ENCODE measurements around the gene FTO. TPM values are rescaled to one million over a fixed set of nuclear protein-coding genes. Genes with fewer than 3 reads are reported as not detected.
A peak's percentile ranks its signal among the peaks of the same experiment; 100 is the strongest.

Gene FTO
- total RNA-seq, 1 donor from 2014 or later, result 113 TPM

DNA sequence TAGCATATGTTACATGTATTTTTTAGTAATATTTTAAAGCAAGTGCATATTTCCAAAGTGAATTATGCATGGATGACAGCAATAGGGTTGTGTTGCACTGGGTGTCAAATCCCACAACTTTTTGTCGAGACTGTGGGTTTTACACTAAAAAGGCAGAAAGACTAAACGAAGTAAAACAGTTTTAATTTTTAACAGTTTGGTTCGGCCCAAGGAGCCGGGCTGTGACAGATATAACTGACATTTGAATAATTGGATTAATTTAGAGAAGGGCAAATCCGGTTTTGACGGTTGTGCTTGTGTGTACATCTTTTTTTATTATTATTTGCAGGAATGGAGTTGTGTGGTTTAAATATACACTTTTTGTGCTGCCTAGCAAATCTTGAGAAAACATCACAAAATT lies 263.6 kb downstream of the FTO start:
- DNase-seq, result no peak

DNA sequence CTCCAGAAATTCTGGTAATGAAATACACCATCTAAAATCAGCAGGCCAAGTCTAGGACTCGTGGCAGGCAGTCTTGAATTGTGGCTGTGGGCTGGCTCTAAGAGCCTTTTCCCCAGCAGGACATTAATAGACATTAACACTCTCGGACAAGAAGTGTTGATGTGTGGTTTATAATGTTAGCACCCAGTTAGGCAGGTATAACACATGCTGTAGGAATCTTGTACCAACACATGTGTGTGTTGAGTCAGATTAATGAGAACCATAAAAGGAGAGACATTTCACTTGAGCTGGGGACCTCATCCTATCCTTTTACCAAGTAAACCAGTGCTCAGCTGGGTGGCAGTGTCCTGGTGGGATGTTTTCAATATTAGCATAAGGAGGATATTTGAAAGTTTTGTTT lies 264.5 kb downstream of the FTO start:
- DNase-seq, result no peak

DNA sequence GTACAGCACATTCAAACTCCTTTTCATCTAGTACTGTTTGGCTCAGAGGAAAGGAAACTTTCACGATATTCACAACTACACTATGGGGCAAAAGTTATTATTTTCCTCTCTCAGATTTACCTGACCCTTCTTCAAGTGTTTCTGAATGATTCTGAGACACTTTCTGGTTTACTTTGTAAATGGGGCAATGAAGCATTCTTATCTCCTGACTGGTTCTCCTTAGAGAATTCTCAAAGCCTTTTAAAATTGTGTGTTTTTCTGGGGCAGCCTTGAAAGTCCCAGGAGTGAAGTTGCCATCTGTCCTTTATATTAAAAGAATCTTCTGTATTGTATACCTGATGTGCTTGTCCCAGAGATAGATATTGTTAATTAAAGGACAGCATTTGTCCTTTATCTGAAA lies 264.9 kb downstream of the FTO start:
- no peak for DNase-seq

DNA sequence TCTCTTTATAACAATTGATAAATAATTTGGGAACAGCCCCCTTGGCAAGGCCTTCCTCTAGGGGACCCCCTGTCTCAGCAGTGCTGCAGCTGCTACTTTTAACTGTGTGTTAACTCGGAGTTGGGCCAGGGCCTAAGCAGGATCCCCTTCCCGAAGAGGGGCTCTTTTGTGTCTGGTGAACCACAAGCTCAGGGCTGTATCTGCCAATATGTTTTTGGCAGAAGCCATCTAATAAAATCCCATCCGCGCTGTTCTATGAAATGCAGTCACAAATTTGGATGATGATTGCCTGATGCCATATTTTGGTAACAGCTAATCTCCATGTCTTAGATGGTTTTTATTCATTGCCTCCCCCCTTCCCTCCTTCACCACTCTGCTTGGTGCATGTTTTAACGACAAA lies 267.7 kb downstream of the FTO start:
- peak; percentile 60 for DNase-seq

DNA sequence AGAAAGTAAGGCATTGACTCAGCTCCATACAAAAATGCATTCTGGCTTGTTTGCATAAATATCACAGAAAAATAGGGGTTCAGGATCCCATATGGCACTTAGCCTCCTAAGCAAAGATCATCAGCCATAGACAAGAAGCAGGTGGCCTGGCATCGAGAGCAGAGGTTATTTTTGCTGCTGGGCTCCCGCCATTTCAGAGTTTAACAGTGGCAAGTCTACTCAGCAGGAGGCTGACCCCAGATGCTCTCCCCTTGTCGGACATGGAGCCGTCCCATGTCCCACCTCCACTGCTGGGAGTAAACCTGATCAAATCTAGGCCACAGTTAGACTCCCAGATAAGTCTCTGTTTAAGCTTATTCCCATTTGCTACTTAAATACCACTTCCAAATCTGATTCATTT lies 269.1 kb downstream of the FTO start:
- DNase-seq, result no peak

DNA sequence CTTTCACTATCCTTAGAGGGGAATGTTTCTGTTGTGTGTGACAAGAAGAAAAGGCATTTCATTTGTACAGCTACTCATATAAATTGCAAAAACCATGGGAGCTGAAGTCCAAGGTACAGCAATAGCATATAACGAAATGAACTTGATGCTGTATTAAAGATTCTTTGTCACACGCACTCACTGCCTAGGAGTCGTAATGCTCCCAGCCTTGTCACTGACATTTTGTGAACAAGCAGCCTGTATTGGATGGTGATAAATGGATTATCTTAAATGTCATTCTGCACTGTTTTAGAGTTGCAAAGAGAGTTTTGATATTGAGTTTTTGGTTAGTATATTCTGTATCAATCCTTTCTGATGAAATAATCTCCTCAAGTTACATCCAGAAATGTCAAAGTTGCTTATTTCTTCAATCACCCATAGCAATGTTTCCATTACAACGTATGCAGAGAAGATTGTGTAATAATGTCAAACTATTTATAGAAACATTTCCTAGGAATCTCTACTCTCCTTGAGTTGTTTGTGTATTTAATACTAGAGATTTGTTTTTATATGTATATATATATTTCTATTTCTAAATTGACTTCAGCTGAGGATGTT lies 270.6 kb downstream of the FTO start:
- peak; percentile 39 for DNase-seq

DNA sequence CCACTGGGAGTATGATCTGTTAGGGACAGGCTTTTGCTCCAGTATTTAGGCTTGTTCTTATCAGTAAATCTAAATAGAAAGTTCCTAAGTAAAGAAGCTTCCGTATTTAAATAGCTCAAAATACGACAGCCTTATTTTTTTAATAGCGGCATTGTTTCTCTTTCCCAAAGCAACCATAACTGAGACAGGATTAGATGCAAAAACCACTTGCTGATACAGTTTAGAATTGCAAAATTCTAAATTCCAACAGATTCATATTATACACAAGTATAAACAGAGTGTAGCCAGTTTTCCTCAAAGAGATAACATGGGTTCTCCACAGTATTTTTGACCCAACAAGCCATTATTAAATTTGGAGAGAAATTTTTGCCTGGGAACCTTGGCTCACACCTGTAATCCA lies 276.7 kb downstream of the FTO start:
- DNase-seq, result no peak

DNA sequence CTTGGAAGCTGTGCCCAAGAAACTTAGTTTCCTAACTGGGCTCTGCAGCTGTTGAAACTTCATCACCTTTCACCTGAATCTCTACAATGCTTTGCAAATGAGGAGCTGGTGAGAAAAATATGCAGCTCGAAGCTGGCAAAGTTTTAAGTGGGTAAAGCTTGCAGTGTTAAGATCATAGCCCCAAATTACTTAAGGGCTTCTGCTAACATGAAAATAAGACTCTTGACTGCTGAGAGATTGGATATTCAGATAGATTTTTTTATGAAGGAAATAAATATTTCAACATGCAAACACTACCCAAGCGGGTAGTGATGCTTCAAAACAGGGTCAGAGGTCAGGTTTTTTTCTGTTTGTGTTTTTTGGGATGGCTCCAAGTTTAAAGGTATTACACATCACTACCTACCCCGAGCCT lies 278.7 kb downstream of the FTO start:
- no peak for DNase-seq

DNA sequence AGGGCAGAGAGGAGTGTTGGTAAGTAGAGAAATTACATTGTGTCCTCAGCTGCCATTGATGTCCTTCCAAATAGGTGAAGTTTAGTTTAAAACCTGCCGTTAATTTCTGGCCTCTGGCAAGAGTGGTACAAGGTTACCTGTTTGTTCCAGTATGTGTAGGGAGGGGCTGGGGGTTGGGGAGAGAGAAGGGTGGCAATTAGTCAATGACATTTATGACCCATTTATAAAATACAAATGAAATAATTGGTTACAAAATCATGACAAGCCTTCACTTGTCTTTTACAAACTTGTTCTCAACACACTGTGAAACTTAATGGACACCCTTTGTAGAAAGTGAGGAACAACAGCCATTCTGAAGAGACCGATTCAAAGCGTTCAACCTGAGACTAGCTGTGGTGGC lies 281.0 kb downstream of the FTO start:
- DNase-seq, result no peak

DNA sequence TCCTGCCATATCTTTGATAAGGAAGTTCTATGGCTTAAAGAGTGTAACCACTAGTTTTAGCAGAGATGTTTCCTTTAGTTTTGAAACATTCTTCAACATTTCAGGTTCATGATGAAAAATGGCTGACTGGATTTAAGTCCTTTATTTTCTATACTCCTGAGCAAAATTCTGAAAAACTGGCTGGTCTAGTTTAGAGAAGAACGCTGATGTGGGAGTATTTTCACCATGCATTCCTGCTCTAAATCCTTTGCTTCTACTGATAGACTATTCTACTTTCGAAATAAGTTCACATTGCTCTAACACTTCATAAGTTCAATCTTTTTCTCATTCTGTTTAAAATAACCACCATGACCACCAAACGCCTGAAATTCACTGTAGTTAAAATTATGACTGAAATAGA lies 281.9 kb downstream of the FTO start:
- no peak for DNase-seq

DNA sequence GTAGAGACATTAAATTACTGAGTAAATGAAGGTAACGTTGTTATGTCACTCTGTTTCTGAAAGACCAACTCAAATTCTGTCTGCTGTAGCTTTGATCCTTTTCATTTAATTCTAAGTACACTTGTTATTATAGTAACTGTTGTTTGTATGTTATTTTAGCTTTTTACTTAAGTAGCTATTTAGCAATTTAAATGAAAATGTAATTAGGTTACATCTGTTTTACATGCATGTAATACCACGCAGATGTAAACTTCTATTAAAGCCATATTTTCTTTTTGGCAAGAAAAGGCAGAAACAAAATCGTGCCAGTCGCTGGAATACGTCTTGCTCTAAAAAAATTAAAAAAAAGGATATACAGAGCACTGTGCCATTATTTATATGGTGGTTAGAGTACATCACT lies 282.8 kb downstream of the FTO start:
- no peak for DNase-seq

DNA sequence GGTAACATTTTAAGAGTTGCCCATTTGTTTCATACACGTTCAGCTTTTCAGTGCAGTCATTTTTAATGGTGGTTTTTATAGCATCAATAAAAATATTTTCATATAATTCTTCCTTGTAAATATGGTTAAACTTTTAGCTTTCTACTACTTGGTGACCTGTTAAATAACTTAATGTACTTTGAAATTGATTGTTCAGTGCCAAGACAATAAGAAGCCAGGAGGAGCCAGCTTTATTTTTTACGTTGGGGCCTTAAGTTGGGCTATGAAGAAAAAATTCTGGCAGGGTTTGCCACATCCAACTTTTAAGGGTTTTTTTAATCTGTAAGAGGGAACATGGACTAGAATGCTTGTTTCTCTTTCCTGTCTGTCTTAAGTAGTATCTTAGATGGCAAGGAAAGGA lies 284.2 kb downstream of the FTO start:
- no peak for DNase-seq

DNA sequence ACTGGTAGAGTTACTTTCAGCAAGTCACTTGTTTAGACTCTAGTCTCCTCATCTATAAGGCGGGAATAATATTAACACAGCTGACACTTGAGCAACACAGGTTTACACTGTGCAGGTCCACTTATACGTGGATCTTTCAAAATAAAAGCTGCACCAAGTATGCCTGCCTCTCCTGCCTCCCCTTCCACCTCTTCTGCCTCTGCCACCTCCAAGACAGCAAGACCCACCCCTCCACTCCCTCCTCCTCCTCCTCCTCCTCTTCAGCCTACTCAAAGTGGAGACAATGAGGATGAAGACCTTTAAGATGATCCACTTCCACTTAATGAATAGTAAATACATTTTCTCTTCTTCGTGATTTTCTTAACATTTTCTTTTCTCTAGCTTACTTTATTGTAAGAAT lies 285.6 kb downstream of the FTO start:
- no peak for DNase-seq

DNA sequence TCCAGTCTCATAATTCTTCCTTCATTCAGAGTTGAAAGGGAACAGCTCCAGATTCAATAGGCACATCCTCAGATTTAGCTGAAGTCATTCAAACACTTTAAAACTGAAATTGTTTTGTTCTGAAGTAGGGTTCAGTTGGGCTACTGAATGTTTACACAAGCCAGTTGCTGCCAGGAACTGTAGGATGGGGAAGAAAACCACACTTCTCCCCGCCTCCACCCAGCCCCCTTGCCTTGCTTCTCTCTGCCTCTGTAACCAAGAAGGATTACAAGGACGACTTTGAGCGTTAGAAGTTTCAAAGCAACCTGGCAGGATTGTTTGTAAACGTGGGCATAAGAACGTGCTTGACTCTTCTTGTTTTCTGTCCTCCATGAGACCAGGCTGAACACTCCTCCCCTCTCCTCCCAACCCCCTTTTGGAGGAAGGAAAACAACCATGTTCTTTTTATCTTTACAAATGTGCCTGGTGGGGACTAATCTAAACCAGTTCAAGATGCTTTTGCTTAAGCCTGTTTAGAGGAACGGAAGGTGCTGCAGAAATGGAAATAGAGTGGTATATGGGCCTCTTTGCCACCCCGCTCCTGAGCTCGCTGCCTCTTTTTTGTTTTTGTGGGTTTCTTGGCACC lies 287.9 kb downstream of the FTO start:
- DNase-seq, result no peak

DNA sequence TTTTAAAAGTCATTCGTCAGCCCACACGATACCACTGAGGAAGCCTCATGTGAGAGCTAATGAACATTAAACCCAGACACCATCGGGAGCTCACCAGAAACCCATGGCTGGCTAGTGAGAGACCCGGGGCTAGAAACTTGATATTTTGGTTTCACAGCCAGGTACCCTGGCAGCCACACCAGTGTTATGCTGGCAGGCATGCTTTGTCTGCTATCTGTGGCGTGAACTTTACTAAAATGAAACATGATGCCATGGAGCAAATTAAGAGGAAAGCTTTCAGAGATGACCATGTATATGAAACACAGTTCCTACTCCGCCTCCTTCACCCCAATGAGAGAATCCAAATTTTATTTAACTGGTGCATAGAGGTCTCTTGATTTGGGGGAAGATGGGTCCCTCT lies 291.4 kb downstream of the FTO start:
- no peak for DNase-seq

DNA sequence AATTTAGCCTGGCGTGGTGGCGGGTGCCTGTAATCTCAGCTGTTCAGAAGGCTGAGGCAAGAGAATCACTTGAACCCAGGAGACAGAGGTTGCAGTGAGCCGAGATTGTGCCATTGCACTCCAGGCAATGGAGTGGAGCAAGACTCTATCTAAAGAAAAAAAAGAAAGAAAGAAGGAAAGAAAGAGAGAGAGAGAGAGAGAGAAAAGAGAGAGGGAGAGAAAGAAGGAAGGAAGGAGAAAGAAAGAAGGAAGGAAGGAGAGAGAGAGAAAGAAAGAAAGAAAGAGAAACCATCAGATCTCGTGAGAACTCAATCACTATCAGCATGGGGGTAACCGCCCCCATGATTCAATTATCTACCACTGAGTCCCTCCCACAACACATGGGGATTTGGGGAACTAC lies 293.0 kb downstream of the FTO start:
- no peak for DNase-seq

DNA sequence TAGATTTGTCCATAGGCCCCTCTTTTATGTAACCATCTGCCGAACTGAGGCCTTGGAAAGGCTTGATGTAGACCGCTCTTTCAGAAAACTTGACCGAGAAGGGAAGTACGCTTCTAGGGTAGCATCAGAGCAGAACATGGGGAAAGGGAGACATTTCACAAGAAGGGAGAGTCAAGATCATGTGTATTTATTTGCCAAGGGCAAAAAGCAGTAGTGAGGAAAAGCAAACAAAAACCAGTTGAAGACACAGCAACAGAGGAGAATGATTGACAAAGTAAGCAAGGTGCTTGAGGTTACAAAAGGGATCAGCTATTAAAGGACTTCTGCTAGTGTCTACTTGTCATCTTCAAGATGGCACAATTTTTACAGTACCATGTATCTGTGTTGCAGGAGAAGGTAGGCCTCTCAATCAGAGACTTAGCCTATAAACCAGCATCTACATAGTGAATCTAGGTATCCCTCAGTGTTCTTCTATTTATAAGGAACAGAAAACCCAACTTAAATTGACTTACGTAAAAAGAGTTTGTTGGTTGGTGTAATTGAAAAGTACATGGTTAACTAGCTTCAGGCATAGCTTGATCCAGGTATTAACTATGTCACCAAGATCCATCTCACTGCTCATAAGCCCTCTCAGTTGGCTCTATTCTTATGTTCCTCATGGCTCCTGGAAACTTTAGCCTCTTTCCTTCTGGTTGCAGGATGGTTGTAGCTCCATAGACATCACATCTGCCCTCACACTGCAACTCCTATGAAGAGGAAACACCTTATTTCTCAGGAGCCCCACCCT lies 294.3 kb downstream of the FTO start:
- no peak for DNase-seq

DNA sequence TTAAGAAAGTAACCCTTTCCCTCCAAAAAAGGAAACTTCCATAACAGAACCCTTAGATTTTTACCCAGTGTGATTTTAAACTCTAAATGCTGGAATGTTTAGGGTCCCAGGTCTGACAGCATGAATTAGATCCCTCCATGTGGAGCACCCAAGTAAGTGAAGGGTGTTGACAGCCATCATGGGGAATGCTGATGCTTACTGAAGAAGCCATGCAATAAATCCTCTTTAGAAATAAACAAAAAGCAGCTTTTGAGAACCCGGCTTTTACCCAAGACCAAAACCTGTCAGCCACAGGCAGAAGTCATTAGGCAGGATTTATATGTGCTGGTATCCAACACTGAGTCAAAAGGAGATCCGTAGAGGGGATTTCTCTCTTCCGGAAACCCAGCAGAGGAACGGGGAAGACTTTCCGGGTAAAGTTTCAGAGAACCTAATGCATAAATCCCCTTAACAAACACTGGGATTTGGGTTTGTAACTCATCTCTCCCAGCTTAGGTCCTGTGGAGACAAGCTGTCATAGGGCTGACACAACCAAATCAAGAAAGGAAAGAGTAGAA lies 295.1 kb downstream of the FTO start:
- no peak for DNase-seq

DNA sequence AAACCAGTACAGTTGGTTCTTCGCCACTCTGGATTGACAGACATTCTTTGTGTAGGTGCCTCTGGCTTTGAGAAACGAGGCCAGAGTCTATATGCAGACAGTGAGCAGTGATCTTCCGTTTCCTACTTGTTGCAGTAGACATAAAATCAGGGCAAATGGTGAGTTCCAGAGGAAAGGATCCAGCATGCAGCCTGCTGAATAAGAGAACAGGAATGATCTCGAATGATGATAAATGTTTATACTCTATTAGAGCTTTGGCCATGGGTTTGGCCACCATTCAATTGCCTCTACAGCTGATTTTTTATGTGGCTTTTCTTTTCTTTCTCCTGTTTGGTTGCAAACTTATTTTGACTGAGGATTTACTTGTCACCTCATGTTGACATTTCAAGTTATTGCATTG lies 295.9 kb downstream of the FTO start:
- no peak for DNase-seq

DNA sequence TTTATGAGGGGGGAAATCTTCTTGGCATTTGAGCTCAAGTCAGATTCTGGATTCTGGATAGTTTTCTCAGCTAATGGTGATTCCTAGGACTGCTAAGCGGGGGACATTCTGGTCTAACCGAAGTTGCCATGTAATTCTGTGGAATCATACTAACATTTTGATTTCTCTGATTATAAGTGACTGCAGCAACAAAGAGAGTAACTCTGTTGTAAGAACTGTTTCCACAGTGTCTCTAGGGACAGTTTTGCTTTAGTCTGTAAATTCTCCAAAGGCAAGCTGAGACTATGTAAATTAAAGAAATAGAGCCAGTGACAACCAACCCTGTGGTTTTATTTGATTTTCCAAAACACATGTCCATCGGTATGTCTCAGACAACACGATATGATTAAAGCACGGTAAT lies 296.4 kb downstream of the FTO start:
- no peak for DNase-seq

DNA sequence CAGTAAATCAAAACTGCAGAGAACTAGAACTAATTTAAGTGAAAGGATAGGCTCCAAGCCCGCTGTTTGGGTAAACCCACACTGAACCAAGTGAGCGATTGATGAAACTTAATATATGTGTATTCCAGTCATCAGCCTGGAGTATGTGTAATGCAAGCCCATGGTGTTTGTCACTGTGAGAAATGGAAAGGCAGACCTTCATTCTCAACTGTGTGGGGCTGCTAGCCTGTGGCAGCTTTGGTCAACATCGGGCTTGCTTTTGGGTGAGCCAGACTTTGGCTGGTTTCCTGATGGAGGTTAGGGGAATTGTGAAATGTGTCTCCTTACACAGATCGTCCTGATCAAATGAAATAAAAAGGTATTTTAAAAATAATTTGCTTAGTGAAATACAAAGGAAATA lies 302.7 kb downstream of the FTO start:
- no peak for DNase-seq

DNA sequence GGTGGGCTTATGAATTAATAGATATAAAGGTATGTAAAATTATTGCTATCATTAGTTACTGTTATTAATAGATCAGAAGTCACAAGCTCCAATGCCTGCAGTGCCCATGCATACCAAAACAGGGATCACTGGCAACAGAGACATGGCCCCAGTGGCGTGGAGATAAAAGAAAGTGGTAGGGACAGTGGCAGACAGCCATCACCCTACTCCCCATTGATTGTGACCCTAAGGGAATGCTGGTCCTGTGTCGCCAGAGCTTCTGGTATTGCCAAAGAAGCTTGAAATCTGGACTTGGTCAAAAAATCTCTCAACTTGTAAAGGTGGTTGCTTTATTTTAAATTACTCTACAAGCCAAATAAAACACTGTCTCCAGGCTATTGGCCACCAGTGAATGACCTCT lies 303.5 kb downstream of the FTO start:
- no peak for DNase-seq

DNA sequence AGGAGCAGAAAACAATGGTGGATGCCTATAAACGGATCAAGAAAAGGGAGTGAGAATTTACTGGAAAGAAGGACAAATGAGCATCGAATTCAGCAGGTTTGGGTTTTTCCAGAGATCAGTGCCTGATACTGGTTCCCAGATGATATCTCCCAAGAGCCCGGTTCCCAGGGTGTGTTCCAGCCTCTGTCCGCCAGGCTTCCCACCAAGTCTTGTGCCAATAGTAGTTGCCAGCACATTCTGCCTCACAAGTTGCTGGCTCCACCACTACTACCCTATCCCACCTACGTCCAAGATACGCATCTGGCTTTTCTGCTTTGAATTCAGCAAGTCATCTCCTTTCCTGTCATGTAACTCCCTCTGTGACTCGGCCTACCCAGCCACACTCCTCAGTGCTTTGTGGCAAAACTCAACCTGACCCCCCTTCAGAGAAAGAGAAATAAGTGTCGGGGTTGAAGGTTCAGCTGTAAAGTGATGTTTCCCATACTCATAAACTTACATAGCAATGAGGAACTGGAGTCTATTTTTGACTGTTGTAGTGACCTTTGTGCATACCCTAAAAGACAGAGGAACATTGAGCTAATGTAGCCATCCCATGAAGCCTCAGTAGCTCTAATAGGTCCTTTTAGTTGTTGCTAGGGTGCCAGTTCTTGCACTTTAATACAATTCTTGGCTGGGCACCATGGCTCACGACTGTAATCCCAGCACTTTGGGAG lies 305.7 kb downstream of the FTO start:
- no peak for DNase-seq
